NCI-H446 (cell line): ENCODE data around the gene MEF2C.

ENCODE experiments used
- DNase-seq, 2 experiments: peaks; one replicate each; lab custom pipeline; 2025; lab: John Stamatoyannopoulos, UW

MEF2C gene

GRCh38 chr5:88688984-88689667, 193.9 kb downstream of the MEF2C start:
- no peak for DNase-seq

- no peak for DNase-seq
These were observed 194.6 kb downstream of the MEF2C start for GRCh38 chr5:88688156-88688983.

- no peak for DNase-seq
These were observed 195.5 kb downstream of the MEF2C start for GRCh38 chr5:88687373-88687911.

- DNase-seq: no peak
These were observed 196.3 kb downstream of the MEF2C start for GRCh38 chr5:88686726-88687125.

DNA sequence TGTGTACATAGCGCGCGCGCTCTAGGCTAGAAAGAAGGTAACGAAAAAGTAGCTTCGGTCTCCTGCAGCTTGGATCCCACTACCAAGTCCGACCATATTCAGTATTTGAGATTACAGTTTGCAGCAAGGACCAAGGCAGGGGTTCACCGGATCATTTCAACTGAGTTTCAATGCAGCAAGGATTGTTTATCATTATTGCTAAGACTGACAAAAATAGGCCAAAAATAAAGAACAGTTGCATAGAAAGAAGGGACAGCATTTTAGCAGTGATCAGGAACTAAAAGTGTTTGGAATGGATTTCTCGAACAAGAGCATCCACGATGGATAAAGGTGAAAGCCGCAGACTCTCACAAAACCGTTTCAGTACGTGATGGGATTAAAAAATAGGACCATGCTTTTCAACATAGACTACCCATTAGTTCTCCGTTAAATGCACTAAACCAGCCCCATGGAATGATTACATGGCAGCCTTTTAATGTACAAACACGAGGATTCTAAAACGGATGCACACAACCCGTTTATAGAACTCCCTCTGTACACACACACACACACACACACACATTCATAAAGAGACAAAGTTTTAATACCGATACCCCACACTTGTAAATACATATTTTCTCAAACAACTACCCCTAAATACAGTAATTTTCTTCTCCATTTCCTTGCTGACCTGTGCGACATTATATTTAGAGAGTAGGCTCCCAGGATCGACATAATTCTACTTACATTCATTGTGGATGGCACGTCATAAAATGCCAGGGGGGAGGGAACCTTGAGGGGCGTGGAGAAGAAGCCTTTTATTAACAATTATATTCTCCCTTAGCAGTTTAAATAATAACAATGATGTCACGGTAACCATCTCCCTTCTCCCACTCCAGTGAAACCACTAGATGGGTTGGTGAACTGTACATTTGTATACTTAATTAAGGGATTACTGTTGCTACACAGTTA, 197.1 kb downstream of the MEF2C start:
- DNase-seq: no peak

DNA sequence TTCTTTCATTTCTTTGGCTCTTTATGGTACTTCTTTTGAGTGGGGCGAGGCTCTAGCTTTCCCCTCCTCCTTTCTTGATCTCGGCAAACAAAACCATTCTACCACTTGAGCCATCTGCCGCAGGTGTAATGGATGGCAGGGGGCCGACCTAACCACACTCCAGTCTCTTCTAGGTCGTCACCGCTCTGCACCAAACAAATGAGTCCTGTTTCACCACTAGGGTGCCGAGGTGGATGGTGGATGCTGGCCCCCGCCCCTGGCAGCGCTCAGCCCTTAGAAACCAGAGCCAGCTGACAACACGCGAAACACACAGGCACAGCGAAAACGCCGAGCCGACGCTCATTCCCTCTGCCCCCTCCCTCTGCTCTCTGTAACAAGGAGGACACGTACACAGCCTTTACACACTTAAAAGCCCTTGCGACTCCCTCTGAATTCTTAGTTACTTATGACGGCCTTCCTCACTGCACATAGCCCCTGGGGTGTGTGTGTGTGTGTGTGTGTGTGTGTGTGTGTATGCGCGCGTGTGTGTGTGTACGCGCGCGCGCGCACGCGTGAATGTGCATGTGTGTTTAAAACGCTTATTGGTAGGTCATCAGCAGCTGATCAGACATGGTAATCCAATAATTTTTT, 199.4 kb downstream of the MEF2C start:
- peak; percentile 21 to 26 for DNase-seq

DNA sequence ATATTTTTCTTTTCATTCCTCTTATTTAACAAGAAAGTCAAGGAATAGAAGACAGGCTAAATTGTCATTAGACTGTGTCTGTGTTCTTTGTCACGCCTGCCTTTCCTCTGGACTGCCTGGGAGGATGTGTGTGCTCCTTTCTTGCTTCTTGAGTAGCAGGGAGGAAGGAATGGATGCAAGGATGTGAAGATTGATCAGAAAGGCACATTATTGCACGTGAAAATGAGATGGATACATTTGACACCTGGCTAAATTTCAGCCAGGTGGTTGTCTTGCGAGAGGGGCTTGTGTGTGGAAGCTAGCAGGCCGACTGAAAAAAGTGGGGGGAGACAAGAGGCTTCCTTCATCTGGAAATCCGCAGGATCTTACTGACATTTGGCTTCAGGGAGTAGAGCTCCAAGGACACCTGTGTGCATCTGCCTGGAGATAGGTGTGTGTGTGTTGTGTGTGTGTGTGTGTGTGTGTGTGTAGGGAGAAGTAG, 200.1 kb downstream of the MEF2C start:
- no peak for DNase-seq

DNA sequence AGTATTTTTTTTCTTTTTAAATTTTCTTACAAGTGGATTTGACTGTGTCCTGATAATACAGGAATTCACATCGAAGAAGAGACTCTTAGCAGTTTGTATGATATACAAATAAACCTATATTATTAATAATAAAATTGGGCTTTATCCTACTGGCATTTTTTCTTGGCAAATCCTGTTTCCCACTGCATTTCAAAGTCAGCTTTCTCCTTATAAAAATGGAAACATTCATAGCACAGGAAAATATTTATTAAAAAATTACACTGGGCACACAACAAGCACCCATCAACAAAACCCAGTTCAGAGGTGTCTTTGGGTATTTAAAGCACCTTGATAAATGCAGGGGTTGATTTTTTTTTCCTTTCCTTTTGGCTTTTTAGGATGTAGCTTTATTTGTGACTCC, 200.9 kb downstream of the MEF2C start:
- no peak for DNase-seq

DNA sequence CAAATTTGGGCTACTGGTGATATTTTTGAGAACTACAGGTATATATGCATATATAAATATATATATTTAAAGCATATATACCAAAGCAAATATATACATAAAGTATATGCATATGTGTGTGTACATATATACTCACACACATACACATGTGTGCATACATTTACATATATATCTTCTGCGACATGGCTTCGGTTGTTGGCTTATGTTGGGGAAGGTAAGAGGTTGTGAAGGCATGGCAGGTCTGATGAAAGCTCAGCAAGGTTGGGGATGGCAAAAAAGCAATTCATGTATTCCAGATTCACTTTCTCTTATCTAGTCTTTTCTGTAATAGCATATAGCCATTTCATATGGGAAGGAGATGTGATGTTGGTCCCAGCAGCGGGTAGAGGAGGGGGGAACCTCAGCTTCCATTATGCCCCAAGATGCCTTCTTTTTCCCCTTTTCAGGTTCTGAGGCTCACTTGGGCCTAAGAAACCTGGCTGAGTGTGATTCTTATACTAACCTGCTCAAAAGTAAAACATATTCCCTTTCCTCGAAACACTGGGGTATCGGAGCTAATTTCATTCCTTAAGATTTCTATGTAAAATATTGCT, 201.7 kb downstream of the MEF2C start:
- DNase-seq: no peak

DNA sequence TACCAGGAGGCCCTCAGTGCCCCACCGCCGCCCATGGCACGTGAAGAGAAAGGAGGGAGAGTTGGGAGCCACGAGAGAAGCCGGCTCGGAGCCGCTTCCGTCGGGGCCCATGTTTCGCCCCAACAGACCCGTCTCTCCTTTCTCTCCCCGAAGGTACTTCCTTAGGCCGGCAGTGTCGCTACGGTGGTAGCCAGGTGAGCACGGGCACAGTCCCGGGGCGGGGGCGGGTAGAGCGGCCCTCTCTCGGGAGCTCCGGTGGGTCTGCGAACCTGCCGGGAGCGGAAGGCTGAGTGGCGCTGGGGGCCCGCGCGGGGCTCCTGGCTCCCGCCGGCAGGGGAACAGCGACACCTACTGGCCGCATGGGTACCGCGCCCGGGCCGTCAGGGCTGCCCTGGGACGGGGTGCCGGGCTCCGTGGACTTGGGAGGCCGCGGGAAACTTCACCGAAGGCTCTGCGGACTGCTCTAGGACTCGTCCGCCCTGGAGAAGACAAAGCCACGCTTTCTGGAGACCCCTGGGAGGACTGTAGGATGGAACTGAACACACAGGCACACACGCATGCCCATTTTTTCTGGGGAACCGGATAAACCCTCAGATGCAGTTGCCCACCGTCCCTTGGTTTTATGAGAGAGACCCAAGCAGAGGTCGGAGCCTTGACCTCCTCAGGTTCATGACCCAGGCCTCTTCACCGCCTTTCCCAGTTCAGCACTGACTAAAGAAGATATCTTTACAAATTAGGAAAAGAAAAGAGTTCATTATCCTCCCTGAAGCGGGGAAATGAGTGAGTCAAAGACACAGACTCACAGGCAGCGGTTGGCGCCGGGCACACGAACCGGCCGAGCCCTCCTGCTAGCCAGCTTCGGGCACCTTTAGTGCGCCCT, 202.5 kb downstream of the MEF2C start:
- peak; percentile 39 to 87 for DNase-seq

DNA sequence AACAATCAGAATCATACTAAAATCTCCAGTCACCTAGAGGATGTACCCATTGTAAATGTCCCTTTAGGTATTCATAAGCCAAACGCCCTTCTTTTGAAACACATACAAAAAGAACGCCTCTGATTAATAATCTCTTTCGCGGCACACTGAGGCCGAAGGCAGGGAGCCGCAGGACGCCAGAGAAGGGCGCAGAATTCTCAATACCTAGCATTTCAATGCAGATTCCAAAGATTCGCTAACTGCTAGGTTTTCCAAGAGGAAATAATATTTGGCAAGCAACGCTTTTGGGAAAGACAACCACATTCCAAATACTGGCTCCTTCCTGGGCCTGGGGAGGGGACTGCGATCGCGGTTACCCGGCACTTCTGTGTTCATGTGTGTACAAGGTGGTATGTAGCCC, 203.3 kb downstream of the MEF2C start:
- peak in 1 of 2 experiments; percentile 64 for DNase-seq

DNA sequence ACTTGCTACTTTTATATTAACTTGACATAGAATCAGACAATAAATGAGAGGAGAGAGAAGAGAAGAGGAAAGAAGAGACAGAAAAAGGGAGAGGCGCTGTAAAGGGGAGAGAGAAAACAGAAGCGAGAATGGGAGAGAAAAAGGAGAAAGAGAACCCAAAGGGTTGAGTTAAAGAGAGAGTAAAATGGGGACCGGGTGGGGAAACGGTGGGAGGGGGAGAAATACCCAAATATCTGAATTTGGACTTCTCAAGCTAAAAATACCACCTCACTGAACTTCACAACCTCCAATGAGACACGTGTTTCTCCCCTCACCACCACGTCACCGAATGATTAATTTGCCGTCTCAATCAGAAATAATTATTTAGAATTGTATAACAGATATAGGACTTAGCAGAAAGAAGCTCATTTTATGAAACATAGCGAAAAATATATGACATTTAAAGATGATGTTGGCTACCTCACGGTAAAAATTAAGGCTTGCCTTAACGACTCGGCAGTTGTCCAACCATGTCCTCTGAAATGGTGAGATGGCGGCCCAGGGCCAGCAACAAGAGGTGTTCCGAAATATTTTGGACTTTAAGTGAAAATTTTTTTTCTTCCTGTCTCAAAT, 204.1 kb downstream of the MEF2C start:
- peak in 1 of 2 experiments; percentile 59 for DNase-seq

DNA sequence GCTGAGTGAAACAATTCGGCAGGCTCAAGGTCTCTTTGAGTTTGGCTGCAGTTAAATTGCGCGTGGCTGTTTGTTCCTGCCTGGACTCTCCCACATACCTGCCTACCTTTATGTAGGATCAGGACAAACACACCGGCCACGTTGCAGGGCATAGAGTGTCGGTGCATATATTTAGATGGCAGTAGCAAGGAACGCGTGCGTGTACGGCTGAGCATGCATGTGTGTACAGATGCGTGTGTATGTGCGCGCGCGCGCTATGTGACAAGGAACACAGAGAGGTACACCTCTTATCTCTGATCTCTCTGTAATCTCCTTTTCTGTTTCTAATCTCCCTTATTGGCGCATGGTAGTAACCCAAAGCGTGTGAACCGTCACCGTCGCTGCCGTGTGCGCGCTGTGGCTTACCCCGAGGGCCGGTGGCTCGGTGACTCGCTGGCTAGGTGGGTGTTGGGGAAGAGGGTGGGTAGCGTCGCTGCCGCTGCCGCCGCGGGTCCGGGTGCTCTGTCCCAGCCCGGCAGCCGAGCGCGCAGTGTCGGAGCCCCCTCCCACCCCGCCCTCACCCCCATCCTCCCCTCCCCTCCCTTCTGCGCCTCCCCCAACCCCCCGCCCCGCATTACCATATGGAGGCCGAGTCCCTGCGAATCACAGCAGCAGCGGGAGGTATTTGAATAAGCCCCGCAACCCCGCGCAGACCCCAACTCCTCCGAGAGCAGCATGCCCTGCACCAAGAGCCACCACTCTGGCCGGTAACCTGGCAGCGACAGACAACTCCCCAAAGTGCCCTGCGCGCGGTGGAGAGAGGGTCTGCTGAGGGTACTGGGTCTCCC, 204.8 kb downstream of the MEF2C start:
- peak in 1 of 2 experiments; percentile 27 for DNase-seq

GRCh38 chr5:88677376-88677895, 205.5 kb downstream of the MEF2C start:
- DNase-seq: no peak

GRCh38 chr5:88676637-88677375, 206.2 kb downstream of the MEF2C start:
- DNase-seq: no peak

DNA sequence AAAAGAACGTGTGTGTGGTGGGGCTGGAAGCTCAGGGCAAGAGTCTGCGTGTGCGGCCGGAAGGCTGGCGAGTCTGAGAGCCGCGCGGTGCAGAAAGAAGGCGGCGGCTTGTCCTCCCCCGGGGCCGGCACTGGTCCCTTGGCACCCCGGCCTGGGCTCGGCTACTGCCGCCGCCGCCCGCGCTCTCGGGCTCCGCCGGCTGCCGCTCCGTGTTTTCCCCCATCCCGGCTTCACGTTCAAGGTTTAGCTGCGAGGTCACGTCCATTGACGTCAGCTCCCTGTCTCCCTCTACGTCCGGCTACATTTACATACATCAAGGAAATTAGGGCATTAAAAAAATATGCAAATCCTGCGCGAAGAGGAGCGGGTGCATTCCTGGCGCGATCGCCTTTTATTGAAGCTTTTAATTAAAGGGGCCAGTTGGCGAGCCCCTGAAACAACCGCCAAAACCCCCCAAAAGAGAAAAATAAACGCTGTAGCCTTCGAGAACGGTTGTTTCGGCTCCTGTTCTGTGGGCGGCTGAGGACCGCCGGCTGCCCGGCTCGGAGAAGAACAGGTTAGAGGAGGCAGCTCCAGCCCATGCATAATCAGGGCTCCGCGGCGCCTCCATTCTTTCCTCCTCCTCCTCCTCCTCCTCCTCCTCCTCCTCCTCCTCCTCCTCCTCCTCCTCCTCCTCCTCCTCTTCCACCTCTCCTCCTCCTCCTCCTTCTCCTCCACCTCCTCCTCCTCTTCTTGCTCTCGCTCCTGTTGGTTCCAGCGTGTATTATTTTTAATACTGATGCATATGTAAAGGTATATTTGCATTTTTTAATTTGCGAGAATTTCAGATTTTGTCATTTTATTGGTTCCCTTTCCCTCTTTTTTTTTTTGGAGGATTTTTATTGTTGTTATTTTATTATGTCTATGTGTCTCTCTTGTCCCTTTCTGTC, 207.0 kb downstream of the MEF2C start:
- peak; percentile 81 to 89 for DNase-seq
